ENCODE data around the gene ASPHD2.

Gene ASPHD2

DNA sequence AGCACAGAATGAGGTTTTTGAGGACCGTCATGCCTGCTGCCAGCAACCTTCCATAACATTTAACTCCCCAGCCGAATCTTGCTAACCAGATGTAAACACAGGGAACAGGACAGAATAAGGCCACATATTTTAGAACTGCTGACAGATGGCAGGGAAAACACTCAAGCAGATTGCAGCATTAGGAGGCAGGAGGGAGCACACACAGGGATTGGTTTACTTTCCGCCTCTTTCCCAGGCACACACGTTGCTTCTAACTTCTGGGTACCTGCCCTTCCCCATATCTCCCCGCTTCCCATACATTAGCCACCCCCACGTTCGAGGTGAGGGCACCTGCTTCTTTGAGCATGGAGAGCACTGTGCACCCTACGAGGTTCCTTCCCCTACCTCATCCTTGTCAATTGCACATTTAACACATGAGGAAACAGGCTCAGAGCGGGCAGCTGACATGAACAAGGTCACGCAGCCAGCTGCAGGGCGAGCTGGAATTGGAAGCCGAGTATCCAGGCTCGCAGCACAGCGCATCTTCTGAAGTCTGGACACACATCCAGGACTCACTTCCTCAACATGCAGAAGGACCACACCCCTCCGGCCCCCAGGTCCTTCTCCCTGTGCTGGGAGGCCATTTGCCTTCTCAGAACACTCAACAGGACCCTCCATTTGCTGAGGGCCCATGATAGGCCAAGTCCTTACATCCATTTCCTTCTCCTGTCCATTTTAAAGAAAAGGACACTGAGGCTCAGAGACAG is 18.7 kb downstream of the ASPHD2 start:
- no peak for DNase-seq

DNA sequence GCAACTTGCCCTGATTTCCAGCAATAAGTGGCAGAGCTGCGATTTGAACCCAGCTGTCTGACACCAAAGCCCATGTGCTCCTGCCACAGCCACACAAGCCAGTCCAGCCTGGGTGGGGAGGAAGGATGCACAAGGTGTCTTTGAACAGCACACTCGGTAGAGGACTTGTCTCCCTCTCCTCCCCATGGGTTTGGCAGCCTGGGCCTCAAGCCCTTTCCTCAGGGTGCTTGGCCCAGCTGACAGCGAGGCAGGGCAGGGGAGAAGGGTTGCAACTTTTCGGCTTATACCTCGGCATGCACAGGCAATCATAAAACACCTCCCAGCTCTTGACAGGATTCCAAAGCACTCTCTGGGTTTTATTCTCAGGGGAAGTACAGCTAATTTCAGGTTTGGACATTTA is 19.3 kb downstream of the ASPHD2 start:
- no peak for DNase-seq

DNA sequence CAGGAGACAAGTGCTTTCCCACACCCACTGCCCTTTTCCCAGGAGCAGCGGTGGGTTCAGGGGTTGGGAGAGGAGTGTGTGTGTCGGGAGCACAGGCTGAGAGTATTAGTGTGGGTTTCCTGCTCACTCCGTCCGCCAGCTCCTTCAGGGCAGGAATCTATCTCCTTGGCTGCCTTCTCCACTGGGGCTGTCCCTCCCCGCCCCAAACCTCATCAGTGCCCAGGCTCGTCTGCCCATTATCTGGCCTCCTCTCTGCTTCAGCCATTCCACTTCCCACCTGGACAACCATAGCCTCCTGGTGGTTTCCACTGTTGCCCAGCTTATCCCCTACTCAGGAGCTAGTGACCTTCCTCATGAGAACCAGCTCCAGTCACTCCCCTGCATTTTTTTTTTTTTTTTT is 19.9 kb downstream of the ASPHD2 start:
- DNase-seq, result no peak

DNA sequence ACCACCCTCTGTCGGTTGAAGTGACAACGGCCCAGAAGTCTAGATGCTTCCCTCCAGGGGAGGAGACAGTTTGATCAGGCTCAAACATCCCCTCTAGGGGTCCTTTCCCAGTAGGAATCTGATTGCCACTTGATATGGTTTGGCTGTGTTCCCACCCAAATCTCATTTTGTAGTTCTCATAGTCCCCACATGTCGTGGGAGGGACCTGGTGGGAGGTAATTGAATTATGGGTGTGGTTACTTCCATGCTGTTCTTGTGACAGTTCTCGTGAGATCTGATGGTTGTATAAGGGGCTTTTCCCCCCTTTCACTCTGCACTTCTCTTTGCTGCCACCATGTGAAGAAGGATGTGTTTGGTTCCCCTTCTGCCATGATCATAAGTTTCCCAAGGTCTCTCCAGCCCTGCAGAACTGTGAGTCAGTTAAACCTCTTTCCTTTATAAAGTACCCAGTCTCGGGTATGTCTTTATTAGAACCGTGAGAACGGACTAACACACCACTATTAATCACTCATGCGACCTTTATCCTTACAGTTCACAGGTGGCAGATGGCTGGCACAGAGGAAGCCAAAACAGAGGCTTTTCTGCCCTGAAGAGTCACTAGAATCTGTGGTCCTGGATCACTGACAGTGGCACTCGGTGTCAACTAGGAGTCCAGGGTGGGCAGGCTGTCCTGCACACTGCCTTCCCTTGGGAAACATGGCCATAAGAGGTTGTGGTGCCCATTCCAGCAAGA is 21.6 kb downstream of the ASPHD2 start:
- no peak for DNase-seq

DNA sequence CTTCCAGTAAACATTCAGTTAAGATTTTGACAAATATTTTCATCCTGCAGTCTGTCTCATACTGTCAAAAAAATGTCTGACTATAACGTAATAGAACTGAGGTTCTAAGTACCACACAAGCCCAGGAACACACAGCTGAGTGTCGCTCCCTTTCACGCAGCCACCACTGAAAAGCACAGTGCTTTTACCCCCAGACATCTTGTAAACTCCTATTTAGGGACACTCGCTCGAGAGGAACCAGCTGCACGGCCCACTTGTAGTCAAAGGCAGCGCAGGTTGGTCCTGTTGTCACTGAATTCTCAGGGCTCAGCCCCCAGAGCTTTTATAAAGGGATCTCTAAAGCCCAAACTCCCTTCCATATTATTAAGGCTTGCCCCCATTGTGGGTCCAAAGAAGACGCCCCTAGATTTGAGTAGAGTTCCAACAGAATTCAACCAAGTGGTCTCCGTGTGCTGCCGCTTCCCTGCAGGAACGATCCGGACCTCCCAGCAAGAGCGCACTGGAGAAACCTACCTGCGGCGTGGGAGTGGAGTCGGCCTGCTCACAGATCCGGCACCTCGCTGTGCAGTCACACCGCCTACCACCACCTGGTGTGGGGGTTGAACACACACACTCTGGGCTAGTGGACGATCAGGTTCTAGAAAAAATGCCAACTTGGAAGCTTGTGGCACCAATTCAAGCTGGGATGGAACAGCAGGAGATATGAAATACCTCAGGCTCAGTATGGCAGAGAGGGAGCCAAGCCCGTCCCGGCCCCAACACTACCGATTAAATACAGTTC is 23.4 kb downstream of the ASPHD2 start:
- no peak for DNase-seq

DNA sequence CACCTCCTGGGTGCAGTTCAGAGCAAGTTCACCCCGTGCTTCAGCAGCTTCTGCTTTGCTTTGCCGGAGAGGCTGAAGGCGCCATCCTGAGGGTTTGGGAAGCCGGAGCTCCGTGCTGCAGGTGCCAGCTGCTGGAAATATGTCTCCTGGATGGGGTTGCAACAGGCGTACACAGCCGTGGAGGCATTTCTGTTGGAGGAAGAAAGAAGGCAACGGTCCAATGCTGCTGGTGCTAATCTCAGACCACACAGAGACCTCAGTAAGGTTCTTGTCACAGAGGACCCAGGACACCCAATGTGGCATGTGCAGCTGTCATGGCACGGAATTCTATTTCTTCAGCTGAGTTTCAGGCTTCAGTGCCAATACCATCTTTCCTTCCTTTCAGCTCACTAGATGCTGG is 24.2 kb downstream of the ASPHD2 start:
- DNase-seq, result no peak

DNA sequence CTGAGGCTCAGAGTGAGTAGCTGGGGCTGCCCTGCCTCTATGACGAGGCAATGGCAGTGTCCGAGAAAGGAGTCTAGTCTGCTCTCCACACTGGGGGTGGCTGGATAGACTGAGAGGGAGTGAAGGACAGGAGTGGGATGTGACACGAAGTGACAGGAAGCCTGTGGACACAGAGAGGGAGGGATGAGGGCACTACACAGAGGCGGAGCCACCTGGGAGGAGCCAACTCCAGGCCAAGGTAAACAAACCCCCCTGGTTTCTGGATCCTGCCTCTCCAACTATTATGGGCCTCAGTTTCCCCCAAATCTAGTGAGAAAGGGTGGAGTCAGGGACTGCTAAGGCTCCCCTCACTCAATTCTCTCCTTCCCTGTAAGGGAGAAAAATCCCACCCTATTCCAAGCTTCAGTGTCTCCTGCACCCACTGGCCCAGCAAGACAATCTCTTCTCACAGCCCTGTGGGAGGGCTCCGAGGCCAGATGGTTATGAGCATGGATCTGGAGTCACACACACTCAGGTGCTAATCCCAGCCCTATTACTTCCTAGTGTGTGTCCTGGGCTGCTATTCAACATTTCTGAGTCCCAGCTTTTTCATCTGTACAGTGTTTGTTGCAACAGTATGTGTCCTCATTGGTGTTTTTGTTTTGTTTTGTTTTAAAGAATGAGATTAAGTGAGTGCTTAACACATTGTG is 24.9 kb downstream of the ASPHD2 start:
- DNase-seq, result no peak

DNA sequence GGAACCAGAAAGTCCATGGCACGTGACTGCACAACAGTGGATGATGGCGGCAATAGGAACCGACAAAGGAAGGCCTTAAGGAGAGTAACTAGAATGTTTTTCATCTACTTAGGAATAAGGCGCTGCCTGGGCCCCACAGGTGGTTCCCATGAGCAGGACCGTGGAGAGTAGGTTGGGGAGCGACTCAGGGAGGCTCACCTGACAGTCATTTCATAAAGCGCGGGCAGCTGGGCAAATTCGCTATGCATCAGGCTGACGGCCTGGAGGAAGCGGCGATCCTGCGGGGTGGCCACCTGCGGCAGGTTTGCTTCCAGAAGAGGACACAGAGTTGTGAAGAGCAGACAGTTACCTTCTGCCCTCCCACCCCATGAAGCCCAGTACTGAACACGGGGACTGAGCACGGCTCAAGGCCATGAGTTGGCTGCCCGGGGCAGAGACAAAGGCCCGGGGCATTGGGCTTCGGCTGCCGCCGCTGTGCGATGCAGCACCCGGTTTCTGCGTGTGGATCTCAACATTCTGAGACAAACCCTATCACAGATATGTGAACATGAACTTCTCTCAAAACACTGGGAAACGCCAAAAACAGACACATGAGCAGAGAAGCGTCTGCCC is 28.7 kb downstream of the ASPHD2 start:
- DNase-seq, result no peak

DNA sequence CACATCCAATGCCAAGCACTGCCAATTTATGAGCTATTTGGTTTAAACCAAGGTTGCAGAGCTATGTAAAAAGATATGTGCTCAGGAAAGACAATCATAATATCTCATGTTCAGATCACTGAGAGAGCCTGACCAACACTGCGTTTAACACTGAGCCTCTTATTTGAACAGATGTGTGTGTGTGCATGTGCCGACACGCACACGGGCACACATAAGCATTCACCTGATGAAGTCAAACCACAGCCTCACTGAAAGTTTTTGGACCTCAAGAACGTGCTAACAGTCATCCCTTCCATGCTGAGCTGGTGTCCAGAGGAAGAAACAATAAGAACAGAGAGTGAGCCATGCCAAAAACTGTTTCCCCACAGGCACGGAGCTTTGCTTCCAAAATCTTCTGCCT is 31.1 kb downstream of the ASPHD2 start:
- no peak for DNase-seq

DNA sequence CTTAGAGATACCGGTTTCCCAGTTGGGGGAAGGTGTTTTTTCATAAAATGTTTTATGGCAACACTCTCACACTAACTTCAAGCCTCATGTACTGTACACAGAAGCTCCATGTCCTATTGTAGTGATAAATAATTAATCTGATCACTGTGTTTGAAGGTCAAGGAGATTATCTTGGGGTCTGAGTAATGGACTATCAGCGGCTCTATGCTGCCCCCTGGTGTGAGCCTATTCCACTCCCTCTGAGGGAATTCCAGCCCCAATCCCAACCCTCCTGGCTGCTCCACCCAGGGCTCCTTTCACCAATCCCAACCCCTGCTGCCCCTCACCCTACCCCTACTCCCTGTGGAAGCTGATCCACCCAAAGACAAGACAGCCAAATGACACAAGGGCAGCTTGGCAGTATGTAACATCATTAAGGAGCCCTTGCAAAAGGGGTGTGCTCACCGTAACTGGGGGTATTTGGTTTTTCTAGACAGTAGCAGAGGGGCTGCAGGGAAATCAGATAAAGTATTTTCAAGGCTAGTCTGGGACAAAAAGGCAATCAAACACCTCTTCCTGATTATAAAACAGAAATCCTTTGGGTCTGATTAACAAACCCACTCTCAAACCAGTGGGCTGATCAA is 32.2 kb downstream of the ASPHD2 start:
- DNase-seq, result peak; percentile 15

DNA sequence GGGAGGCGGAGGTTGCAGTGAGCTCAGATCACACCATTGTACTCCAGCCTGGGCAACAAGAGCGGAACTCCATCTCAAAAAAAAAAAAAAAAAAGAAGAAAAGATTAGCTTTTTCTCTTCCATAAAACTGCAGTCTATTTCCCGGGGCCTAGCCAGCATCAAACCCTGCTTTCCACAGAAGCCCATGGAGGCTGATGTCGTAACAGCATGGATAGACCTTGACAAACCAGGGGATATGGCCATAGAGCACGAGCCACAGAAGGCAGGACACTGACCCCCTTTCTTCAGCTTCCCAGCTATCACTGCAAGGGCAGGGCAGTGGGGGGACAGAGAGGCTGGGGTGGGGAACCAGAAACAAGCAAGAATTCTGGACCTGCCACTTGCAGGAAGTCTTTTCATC is 33.0 kb downstream of the ASPHD2 start:
- no peak for DNase-seq

DNA sequence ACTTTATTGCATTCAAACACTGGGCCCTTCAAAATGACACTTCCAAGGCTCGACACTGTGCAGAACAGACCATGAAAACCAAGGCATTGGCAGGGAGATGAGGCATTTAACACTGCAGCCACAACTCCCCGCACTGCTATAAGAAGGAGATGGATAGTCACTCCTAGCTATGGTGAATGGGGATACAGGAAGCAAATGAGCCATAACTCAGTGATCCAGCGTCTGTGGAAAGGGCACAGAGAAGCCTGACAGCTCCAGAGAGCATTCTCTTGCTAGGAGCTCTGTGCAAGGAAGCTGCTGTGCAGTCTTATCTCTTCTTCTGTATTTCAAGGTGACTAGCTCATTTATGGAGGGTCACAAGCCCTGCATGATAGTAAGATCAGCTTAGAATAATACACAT is 33.6 kb downstream of the ASPHD2 start:
- no peak for DNase-seq

DNA sequence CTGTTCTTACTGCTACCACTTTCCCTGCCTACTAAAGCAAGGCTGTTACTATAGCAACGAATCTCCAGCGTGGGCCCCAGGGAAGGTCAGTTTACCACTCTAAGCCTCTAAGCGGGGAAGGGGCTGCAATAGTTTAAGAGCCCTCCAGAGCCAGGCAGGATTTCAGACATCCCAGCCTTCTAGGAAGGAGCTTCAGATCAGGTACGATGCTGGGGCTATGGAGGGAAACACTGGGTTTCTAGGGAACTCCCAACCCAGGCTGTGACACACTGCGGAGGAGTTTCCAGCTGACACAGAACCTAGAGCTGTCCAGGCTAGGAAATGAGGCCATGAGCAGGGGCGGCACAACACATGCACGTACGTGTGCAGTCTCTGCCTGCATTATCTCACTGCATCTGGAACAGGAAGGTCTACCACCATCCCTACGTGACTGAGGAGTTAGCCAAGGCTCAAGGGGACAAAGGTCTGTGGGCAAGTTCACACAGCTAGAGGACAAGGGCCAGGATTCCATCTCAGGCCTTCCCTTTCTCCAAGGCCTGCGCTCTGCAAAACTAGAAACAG is 34.1 kb downstream of the ASPHD2 start:
- no peak for DNase-seq

DNA sequence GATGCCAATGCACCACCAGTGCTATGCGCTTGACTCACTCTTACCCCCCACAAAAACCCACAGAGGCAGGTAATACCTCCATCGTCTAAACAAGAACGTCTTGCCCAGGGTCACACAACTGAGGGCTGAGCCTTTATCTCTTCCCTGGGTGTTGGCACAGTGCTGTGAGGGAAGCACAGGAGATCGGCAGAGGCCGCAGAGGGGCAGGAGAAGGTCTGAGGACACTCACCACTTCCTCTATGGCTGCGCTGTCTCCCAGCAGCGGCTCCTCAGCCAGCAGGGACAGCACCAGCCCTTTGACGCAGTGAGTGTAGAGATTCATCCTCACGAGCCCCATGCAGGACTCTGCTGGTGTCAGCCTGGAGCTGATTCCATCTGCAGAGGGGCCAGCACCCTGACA is 34.6 kb downstream of the ASPHD2 start:
- no peak for DNase-seq

DNA sequence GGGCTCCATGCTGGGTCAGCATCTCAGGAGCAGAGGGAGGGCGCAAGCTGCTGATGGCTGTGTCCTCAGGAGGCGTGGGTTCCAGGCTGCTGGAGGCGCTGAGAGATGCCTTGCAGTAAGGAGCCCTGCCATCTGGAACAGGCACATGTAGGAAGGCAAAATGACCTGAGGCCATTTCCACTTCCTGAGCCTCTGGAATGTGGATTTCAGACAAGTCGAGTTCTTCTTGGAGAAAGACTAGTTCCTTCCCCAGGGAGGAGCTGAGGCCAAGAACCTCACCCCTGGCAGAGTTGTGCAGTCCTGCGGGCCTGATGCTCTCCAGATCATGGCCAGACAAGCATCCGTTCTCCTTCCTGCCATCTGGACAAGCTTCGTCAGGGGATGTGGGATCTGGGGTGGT is 35.3 kb downstream of the ASPHD2 start:
- DNase-seq, result no peak

DNA sequence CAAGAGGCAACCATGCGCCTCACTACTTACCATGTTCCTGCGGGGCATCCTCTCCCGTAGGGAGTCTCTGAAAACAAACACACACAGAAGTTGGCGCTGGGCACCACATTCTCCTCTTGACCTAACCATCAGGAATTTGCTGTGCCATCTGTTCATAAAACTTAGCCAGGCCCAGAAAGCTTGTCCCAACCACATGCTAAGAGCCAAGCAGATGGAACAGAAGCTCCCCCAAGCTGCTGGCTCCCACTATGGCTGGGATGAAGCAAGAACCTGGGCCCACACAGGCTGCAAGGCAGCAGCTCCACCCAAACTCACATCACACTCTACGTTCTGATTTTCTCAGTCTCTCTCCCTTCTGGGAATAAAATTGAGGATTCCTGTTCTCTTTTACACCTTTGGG is 37.1 kb downstream of the ASPHD2 start:
- DNase-seq, result no peak

DNA sequence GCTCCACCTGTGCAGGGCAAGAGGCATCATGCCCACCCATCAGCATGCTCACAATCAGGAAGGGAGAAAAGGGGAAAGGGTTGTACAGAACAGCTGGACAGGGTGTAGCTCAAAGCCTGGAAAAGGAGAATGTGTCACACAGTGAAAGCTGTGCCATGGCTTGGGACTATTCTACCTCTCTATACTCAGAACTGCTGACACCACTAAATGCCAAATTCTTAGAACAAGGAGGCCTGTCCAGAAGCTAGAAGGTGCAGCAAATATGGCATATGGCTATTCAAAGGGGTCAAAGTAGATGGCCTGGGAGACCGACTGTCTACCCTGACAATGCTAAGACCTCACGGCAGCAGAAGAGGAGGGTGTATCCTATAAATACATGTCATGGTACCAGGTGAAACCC is 41.7 kb downstream of the ASPHD2 start:
- DNase-seq, result no peak

DNA sequence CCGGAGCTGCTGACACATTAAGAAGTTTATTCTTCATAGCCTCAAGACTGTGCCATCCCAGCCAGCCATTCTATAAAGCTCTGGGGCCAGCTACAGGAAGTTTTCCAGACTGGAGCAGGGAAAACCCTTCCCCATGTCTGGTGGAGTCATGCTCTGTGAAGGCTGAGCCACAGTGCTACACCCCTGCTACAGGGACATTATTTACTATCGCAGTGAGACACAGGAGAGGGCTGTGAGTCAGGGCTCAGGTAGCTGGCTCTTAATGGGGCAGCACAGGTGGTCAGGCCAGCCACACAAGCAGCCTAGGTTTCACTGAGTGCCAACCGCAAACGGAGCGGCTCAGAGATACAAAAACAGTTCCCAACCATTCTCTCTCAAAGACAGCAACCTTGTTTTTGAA is 42.5 kb downstream of the ASPHD2 start:
- DNase-seq, result peak; percentile 62

DNA sequence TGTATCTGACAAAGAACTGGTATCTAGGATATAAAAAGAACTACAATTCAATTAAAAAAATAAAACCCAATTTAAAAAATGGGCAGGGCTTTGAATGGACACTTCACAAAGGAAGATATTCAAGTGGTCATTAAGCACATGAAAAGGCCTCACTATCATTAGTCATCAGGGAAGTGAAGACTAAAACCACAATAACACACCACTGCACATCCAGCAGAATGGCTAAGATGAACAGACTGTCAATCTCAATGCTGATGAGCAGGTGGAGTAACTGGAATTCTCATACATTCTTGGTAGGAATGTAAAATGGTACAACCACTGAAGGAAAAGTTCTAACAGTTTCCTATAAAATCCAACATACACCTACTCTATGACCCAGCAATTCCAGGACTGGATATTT is 45.6 kb downstream of the ASPHD2 start:
- peak; percentile 45 for DNase-seq

DNA sequence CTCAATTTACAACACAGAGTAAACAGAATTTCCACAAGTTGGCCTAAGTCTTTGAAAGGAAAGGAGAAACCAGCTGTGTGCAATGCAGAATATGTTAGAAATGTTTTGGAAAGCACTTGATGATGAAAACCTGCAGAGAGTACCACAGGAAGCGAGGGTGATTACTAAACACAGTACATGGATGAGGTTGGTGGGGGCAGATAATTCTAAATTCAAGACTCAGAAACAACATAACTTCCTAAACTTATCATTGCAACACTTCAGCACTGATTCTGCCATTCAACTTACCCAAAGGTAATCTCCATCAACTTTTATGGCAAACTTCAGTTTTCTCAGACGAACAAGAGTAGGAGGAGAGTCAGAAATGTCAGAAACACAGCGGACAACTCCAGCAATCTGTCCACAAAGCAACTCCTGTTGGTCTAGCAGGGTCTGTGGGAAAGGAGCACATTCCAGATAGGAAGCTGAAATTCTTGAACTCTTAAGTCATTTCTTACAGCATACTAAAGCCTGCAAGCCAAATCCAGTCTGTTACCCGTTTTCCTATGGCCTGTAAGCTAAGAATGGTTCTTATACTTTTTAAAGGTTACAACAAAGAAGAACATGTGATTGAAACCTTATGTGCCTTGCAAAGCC is 47.8 kb downstream of the ASPHD2 start:
- DNase-seq, result no peak

DNA sequence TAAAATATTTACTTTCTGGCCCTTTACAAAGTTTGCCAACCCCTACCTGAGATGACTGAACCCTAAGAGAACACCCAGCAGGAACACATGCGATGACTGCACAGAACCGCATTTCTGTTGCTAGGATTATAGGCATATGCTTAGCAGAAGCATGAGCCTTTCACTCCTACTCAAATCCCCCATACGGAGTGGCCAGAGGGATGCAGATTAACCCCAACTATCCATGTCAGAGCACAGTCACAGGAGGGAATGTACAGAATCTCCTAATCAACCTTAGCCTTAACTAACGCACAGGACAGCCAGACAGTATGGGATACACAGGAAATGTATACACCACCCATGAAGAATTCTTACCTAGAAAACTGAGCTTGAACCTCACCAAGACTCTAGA is 48.3 kb downstream of the ASPHD2 start:
- DNase-seq, result no peak

Data from HCEC 1CT (cell line).